Keratinocyte (primary cell): ENCODE results near the gene TMOD1.

Source experiments
- CTCF ChIP-seq, 3 experiments: IDR thresholded peaks in 1 of 3; conservative IDR thresholded peaks in 1 of 3; optimal IDR thresholded peaks in 1 of 3; 2 replicates in 2 of 3; 3 replicates in 1 of 3; pipeline versions ENCODE3 to v1.5.1; 2011; ENCODE audit warnings: low read length in 3 of 3, mild to moderate bottlenecking in 3 of 3, moderate library complexity in 2 of 3, control low read depth in 1 of 3, inconsistent platforms in 1 of 3; ENCODE audit not compliant: insufficient read depth in 2 of 3; ENCODE audit errors: extremely low read depth in 1 of 3
- EZH2 ChIP-seq: IDR thresholded peaks from one replicate; pipeline ENCODE4 v1.6.1; 2012; ENCODE audit warnings: inconsistent platforms, mild to moderate bottlenecking, low read length, moderate library complexity

- TF ChIP-seq EZH2 (no peak), CTCF (optimal IDR thresholded peaks at IDR 0.05 in 1 of 3, IDR thresholded peaks at IDR 0.05 in 1 of 3, conservative IDR thresholded peaks at IDR 0.05 in 1 of 3; ENCODE audit: extremely low read depth in 1 of 3, insufficient read depth in 2 of 3, low read length in 3 of 3) (no peak)
Measured at GRCh38 chr9:97557606-97558095, 56.2 kb downstream of the TMOD1 start.
